ENCODE data around the gene APRT. TPM values are rescaled to one million over a fixed set of nuclear protein-coding genes. Genes with fewer than 3 reads are reported as not detected.

APRT gene
- polyA plus RNA-seq, 3 donors: 162 to 256 (median 227) TPM

DNA sequence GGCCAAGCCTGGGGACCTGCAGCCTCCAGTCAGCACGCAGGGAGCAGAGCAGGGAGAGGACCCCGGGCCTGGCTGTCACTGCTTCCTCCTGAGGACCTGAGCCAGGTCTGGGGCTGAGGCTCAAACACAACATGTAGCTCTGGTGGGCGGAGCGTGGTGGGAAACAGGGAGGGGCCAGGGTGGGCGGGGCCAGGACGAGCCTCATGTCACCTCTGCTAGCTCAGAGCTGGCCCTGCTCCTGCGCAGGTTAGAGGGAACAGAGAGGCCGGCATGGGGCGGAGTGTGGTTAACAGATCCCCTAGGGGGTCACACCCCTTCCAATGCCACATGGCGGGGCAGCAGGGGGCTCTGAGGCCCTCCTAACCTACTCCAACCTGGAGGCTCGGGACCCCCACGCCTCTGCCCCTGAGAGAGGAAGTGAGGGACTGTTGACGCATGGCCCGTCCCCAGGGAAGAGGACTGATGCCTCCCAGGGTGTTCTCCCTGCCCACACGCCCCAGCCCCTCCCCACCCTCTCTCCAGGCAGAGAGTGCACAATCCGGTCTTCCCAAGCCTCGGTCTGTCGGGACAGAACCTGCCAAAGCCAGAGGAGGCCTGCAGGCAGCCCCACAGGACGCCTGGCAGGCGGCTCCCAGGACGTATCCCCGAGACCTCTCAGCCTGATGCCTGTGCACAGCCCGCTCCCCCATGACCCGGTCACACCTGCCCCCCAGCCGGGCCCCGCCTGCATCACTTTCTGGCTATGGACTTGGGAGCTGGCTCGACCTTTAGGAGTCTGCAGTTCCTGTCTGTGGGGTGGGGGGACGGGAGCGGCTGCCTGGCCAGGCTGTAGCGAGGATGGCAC is 41.9 kb downstream of the APRT start:
- 35 to 64% (median 55%) methylated on average over 27 to 30 of the region's 30 CpGs for WGBS, 3 donors
- H3K27ac ChIP-seq (ENCODE audit: low read depth, low read length): no peak overlapping the region

DNA sequence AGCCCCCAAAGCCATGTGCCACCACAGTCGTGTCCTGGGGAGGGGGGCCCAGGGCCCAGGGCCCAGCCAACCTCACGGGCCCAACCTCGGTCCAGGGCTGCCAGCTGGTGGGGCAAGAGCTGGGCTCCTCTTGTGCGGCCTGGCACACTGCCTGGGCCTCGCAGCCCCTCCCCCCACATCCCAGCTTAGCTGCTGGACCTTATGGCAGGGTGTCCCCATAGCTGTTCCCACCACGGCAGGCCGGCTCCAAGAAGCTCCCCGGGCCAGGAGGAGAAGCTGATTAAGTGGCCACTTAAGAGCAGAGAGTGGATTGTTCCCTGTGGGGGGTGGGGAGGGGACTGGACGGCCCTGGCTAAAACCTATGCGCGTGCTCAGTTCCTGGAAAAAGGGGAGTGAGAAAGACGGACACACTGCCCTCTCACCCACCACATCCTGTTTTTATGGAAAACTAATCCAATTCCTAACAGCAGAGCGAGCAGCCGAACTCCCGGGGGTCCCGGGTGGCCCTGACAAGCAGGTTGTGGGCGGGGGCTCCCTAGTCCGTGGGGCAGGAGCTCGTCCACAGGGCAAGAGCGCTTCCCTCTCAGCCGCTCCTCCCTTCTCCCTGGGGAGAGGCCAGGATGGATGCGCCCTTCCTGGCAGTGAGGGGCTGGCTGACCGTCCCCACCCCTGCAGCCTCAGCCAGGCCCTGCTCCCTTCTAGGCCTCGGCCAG is 43.5 kb downstream of the APRT start:
- WGBS, 3 donors: 35 to 45% (median 44%) methylated on average over 22 to 24 of the region's 24 CpGs
- H3K27ac ChIP-seq (ENCODE audit: low read depth, low read length): no peak overlapping the region

DNA sequence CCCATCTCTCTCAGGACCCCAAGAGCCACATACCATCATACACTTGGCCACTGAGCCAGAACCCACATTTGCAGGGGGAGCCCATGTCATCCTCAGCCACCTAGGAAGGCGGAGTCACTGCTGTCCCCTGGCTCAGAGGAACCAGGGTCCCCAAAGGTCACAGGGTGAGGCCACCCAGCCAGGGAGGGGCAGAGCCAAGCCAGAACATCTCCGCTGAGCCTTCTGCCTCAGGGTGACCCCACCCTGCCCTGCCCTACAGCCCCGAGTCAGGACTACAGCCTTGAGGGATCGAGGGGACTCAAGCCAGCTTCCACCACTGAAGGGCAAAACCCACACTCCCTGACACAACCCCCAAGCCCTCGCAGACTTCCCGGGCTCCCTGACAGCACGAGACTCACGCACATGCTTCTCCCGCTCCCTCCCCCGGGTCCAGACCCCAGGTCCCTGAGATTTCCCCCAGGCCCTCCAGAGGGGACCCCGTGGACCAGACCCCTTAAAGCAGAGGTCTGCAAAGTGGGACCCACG is 44.1 kb downstream of the APRT start:
- no peak overlapping the region for H3K27ac ChIP-seq (ENCODE audit: low read depth, low read length)
- 67 to 75% (median 67%) methylated on average over 12 of the region's 12 CpGs for WGBS, 3 donors

DNA sequence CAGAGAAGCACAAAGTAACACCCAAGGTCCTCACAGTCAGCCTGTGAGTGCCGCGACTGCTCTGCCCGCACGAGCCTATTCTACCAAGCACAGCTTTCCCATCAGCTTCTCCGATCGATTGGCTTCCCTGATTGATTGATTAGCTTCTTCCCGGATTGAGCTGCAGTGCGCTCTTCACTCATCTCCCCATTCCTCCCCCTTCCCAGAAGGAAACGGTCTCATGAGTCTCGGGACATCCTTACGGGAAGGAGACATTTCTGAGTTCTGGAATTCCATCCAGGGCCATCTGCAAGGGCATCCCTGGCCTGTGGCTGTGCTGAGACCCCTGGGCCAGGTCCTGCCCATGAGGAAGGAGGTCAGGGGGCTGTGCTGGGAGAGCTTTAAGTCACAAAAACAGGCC is 44.8 kb downstream of the APRT start:
- no peak overlapping the region for H3K27ac ChIP-seq (ENCODE audit: low read depth, low read length)
- WGBS, 3 donors: 71 to 77% (median 77%) methylated on average over 11 of the region's 11 CpGs

DNA sequence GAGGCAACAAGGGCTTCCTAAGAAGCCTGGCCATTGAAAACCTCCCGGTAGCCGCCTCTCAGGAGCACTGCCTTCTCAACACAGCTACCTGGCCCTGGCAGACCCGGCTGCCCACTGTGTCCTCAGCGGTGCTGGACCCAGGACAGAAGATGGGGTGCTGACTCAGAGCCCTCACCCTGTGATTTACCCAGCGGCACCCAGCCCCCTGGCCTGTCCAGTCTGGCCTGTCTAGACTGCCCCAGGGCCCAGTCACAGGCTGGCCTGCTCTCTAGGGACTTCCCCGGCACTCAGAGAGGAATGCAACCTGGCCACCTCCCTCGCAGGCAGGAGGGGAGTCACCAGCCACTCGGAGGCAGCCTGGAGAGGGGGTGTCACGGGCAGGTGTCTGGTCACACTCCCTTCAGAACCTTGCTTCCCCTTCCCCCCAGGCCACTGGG is 46.8 kb downstream of the APRT start:
- no peak overlapping the region for H3K27ac ChIP-seq (ENCODE audit: low read depth, low read length)
- WGBS, 3 donors: 70 to 87% (median 81%) methylated on average over 9 of the region's 9 CpGs

DNA sequence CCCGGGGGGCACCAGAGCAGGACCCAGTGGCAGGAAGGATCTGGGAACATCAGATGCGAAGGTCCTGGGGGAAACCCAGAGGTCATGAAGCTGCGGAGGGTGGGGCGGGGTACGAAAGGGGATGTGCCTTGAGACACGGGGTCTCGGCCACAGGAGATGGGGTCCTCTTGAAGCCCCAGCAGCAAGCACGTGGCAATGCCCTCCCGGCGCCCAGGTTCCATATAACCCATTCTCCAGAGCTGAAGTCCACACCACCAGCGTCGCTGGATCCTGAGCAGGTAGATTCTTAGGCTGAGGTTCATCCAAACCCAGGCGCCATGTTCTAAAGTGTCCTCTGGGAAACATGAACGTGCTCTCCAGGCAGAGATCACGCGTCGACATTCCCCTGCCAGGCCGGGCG is 47.6 kb downstream of the APRT start:
- no peak overlapping the region for H3K27ac ChIP-seq (ENCODE audit: low read depth, low read length)
- 89 to 96% (median 93%) methylated on average over 19 of the region's 19 CpGs for WGBS, 3 donors

DNA sequence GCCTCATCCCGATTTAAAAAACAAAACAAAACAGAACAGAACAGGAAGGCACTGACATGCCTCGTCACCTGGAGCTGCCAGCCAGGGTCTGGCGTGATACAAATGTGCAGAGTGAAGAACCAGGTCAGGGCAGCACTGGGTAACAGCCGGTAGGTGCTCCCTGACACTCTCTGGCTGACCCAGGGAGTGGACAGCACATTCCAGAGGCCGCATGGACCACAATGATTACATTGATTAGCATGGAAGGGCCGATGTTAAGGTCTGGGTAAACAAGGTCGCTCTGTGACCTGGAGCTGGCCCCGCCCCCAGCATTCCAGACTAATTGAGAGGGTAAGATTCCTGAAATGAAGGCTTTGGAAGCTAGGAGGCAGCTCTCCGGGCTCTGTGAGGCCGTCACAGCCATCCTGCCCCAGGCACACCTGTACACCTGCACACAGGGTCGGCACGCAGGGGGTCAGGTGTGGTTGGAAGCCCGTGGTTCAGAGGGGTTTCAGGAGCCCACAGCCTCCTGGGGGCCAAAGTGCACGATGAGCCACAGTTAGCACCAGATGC is 48.1 kb downstream of the APRT start:
- WGBS, 3 donors: 55 to 78% (median 77%) methylated on average over 14 of the region's 14 CpGs
- no peak overlapping the region for H3K27ac ChIP-seq (ENCODE audit: low read depth, low read length)

DNA sequence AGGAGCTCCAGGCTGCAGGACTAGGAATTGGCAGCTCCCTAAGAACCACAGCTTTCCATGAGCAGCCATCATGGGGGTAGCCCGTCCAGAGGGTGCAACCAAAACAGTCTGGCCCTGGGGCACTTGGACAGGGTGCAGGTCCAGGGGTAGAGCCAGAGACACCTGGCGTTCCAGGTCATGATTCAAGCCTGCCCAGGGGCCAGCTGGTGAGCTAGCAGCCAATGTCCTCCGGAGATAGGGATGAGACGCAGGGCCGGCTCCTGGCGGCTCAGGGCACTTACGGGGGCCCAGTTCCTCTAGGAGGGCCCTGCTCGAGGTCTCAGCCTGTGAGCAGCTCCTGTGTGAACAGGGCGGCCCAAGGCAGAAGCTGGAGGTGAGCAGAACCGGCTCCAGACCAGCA is 48.8 kb downstream of the APRT start:
- WGBS, 3 donors: 83 to 91% (median 88%) methylated on average over 10 of the region's 10 CpGs
- H3K27ac ChIP-seq (ENCODE audit: low read depth, low read length): no peak overlapping the region

DNA sequence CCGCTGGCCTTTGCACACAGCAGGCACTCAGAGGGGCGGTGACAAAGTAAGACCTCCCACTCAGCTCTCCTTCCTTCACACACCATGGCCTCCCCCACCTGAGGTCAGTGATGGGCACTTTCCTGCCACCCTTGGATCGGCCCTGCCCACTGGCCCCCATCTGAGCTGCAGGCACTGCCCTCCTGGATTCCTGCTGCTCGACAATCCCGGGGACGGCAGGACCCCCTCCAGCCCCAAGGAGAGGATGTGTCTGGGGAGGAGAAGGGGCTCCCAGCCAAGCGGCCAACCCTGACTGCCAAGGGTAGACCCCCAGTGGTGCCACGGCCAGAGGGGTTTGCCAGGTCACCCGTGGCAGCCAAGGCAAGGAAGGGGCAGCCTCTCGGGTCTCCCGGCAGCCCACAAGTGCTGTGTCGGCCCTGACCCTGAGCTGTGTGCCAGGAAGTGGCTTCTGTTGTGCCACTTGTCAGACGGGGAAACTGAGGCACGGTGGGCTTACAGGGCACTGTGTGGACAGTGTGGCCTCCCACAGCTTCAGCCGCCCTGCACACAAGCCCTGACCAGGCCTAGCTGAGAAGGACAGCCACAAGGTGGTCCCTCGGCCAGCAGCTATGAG is 49.4 kb downstream of the APRT start:
- 61 to 85% (median 79%) methylated on average over 14 to 16 of the region's 16 CpGs for WGBS, 3 donors
- no peak overlapping the region for H3K27ac ChIP-seq (ENCODE audit: low read depth, low read length)

DNA sequence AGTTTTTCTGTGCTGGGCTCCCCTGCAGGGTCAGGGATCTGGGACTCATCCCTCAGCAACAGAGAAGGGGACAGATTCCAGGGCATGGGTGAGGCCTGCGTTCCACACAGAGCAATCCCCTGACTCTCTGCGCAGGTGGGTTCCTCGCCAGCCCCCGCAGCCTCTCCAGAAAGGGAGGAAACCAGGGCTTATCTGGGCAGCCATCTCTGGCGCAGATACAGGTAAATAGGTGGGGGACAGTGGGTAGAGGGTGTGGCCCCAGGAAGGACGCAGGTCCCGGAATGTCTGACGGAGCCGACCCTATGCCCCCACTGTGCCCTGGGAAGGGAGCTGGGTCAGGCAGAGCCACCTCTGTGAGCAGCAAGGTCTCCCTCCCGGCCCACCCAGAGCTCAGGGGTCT is 49.9 kb downstream of the APRT start:
- H3K27ac ChIP-seq (ENCODE audit: low read depth, low read length): no peak overlapping the region
- WGBS, 3 donors: 66 to 74% (median 69%) methylated on average over 9 to 10 of the region's 10 CpGs

DNA sequence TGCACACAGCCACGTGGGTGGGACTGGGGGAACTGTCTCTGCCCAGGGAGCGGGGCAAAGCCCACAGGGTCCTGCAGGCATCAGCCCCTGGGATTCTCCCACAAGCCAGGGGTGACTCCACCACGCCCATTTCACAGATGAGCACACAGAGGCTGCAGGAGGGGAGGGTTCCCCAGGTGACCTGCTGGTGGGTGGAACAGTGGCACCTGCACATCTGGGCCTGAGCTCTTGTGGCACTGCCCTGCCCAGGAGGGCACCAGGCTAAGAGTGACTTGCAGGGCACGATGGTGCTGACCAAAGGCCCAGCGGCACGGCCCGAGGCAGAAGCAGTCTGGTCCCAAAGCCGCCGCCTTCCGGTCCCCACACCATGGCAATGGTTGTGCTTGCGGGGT is 50.6 kb downstream of the APRT start:
- WGBS, 3 donors: 89 to 90% (median 89%) methylated on average over 8 to 11 of the region's 11 CpGs
- no peak overlapping the region for H3K27ac ChIP-seq (ENCODE audit: low read depth, low read length)

DNA sequence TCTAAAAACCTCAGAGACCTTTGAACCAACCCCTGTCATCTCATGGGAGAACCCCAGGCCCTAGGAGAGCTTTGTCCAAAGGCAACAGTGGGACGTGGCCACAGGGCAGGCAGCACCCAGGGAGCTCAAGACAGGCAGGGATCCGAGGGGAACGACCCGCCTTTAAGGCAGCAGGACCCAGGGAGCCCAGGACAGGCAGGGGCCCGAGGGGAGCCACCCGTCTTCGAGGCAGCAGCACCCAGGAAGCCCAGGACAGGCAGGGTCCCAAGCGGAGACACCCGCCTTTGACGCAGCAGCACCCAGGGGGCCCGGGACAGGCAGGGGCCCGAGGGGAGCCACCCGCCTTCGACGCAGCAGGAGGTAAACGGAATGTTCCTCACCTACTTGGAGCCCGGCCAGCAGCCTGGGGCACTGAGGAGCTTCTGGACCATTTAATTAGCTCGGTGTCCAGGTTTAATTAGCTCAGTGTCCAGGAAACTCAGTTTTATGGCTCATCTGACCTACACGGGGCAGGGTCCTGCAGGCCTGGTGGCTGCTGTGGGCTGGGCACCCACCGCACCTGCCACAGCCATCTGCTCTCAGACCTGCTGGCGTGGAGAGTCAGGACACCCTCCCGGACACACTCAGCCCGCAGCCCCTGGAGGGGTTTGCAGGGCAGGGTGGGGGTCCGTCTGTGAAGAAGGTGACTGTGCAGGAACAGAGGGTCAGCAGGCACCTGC is 51.1 kb downstream of the APRT start:
- 62 to 81% (median 78%) methylated on average over 24 of the region's 24 CpGs for WGBS, 3 donors
- H3K27ac ChIP-seq (ENCODE audit: low read depth, low read length): no peak overlapping the region

DNA sequence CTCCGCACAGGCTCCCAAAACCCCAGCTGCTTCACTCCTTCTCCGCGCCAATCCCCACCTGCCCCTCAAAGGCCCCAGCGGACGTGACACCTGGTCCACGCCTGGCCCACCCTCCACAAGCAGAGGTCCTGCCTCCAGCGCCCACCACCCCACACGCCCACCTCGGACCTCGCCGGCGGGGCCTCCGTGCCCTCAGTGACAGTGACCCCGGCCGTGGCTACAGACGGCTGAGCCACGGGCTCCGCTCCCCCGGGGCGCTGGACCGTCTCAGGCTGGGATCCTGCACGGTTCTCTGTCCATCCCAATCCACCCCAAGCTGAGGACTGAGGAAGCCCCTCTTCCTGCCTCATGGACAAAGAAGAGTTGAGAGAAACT is 51.8 kb downstream of the APRT start:
- 86 to 93% (median 92%) methylated on average over 21 to 22 of the region's 22 CpGs for WGBS, 3 donors
- H3K27ac ChIP-seq (ENCODE audit: low read depth, low read length): no peak overlapping the region

Other genes with a start within 250 kb of the APRT start
- 10 to 100 TPM; 11.1 to 27.0 (median 26.0) TPM for gene ZC3H18, start 241.5 kb downstream of the APRT start, polyA plus RNA-seq
- gene IL17C, start 173.4 kb downstream of the APRT start, polyA plus RNA-seq: not detected
- 100 to 1,000 TPM in 1 of 3 donors, 10 to 100 TPM in 2; 70.7 to 195 (median 93.1) TPM for gene CYBA, start 160.9 kb downstream of the APRT start, polyA plus RNA-seq
- 10 to 100 TPM; 22.6 to 34.5 (median 31.2) TPM for gene MVD, start 148.8 kb downstream of the APRT start, polyA plus RNA-seq
- gene SNAI3, start 125.4 kb downstream of the APRT start, polyA plus RNA-seq: under 1 TPM; 0.22 to 0.71 (median 0.45) TPM
- 10 to 100 TPM in 2 of 3 donors, 1 to 10 TPM in 1; 9.8 to 25.9 (median 13.8) TPM for gene RNF166, start 105.5 kb downstream of the APRT start, polyA plus RNA-seq
- gene CTU2, start 105.4 kb downstream of the APRT start, polyA plus RNA-seq: 10 to 100 TPM in 2 of 3 donors, 1 to 10 TPM in 1; 9.5 to 19.3 (median 17.3) TPM
- 100 to 1,000 TPM in 2 of 3 donors, 10 to 100 TPM in 1; 61.0 to 436 (median 237) TPM for gene PIEZO1, start 26.7 kb downstream of the APRT start, polyA plus RNA-seq
- 1 to 10 TPM in 1 of 3 donors, under 1 TPM in 2; 0.33 to 2.6 (median 0.60) TPM for gene CDT1, start 8.1 kb downstream of the APRT start, polyA plus RNA-seq
- 10 to 100 TPM in 2 of 3 donors, 1 to 10 TPM in 1; 6.3 to 23.8 (median 18.9) TPM for gene GALNS, start 45.0 kb upstream of the APRT start, polyA plus RNA-seq
- gene TRAPPC2L, start 45.2 kb upstream of the APRT start, polyA plus RNA-seq: 10 to 100 TPM; 25.4 to 56.8 (median 47.6) TPM
- under 1 TPM in 2 of 3 donors, not detected in 1; 0.07 to 0.09 TPM for gene PABPN1L, start 54.7 kb upstream of the APRT start, polyA plus RNA-seq
- gene CBFA2T3, start 165.3 kb upstream of the APRT start, polyA plus RNA-seq: 10 to 100 TPM in 2 of 3 donors, 1 to 10 TPM in 1; 7.7 to 19.6 (median 10.7) TPM